ENCODE results near the gene CARD11. TPM values are rescaled to one million over a fixed set of nuclear protein-coding genes. Genes with fewer than 3 reads are reported as not detected.

The CARD11 gene
- polyA plus RNA-seq, 1 experiment: not detected

- H3K36me3 ChIP-seq (ENCODE audit: control insufficient read depth, insufficient read depth, low read length): no peaks in the 10 kb centered on the region
- ChIA-PET POLR2A (no interaction called here), CTCF (interaction anchor here (0.6 to 1.5 kb wide), 4 partner anchors 16 to 1367 kb away, joined by 3 to 5 read pairs (median 4); no protein-coding TSS in a partner anchor)
- no peak for DNase-seq (ENCODE audit: low read depth)
- no peaks in the 10 kb centered on the region for H3K27me3 ChIP-seq (ENCODE audit: control insufficient read depth, insufficient read depth, low read length)
- TF ChIP-seq CTCF (IDR thresholded peaks at IDR 0.05; ENCODE audit: insufficient read depth, low read depth, low read length): peak; percentile 61
- no peak overlapping the region for H3K4me3 ChIP-seq (ENCODE audit: low read depth, low read length)
Observed at GRCh38 chr7:2886900-2887299, 156.8 kb downstream of the CARD11 start.

- TF ChIP-seq CTCF (IDR thresholded peaks at IDR 0.05; ENCODE audit: insufficient read depth, low read depth, low read length): no peak
- POLR2A ChIA-PET: no interaction called here
- no peaks in the 10 kb centered on the region for H3K36me3 ChIP-seq (ENCODE audit: control insufficient read depth, insufficient read depth, low read length)
- CTCF ChIA-PET: interaction anchor here (0.6 to 1.5 kb wide), 4 partner anchors 16 to 1368 kb away, joined by 3 to 5 read pairs (median 4); no protein-coding TSS in a partner anchor
- no peaks in the 10 kb centered on the region for H3K27me3 ChIP-seq (ENCODE audit: control insufficient read depth, insufficient read depth, low read length)
- DNase-seq (ENCODE audit: low read depth): no peak
- H3K4me3 ChIP-seq (ENCODE audit: low read depth, low read length): no peak overlapping the region
Observed at GRCh38 chr7:2886391-2886790, 157.3 kb downstream of the CARD11 start.

DNA sequence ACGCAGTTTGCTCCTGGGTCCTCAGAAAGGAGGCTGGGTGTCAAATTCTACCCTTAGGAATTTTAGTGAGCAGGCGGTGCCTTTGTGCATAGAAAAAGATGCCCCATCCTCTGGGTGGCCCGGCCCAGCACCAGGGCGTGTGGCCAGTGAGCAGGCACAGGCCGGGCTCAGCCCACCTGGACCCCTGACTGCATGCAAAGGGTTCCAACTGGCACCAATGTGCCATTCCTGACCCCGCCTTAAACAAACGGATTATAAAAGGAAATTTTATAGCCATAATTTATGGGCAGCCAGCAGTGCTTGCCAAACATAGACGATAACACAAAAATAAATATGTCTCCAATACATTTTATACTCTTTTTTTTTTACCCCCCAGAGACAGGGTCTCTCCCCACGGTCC, 159.5 kb downstream of the CARD11 start:
- Histone ChIP-seq H3K27me3 (ENCODE audit: control insufficient read depth, insufficient read depth, low read length) (no peaks in the 10 kb centered on the region), H3K4me3 (ENCODE audit: low read depth, low read length) (no peak overlapping the region), H3K36me3 (ENCODE audit: control insufficient read depth, insufficient read depth, low read length) (no peaks in the 10 kb centered on the region)
- ChIA-PET CTCF (no interaction called here), POLR2A (no interaction called here)
- DNase-seq (ENCODE audit: low read depth): no peak
- TF ChIP-seq CTCF (IDR thresholded peaks at IDR 0.05; ENCODE audit: insufficient read depth, low read depth, low read length): no peak

GRCh38 chr7:2883101-2883500, 160.6 kb downstream of the CARD11 start:
- TF ChIP-seq CTCF (IDR thresholded peaks at IDR 0.05; ENCODE audit: insufficient read depth, low read depth, low read length): no peak
- no peaks in the 10 kb centered on the region for H3K36me3 ChIP-seq (ENCODE audit: control insufficient read depth, insufficient read depth, low read length)
- POLR2A ChIA-PET: no interaction called here
- H3K4me3 ChIP-seq (ENCODE audit: low read depth, low read length): no peak overlapping the region
- DNase-seq (ENCODE audit: low read depth): no peak
- CTCF ChIA-PET: no interaction called here
- no peaks in the 10 kb centered on the region for H3K27me3 ChIP-seq (ENCODE audit: control insufficient read depth, insufficient read depth, low read length)

DNA sequence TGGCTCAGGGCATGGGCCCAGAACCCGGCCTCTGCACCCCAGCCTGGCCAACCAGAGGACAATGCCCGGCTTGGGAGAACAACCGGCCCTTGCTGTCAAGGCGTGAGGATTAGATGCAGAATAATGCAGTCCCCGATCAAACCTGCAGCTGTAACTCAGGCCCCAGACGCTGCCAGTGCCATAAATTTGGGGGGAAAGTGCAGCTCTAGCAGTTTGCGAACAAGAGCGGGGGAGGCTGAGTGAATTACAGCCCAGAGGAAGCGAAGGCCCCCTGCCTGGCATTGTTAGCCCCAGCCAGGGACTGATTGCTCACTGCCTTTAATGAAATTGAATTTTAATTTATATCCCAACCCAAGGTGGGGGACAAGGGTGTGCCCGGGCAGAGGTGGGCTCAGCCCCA, 161.6 kb downstream of the CARD11 start:
- ChIA-PET POLR2A (no interaction called here), CTCF (no interaction called here)
- Histone ChIP-seq H3K36me3 (ENCODE audit: control insufficient read depth, insufficient read depth, low read length) (no peaks in the 10 kb centered on the region), H3K4me3 (ENCODE audit: low read depth, low read length) (no peak overlapping the region), H3K27me3 (ENCODE audit: control insufficient read depth, insufficient read depth, low read length) (no peaks in the 10 kb centered on the region)
- DNase-seq (ENCODE audit: low read depth): no peak
- TF ChIP-seq CTCF (IDR thresholded peaks at IDR 0.05; ENCODE audit: insufficient read depth, low read depth, low read length): no peak

All from BJ (cell line).